HG03060 (cell line): ENCODE results near the gene FAM162B.
"Not testable (repeated sequence)": the region's sequence is repeated elsewhere in the genome, so short reads cannot be mapped to it uniquely, and the experiment has no call there.

Experiments used
- ATAC-seq: cut with Tn5 transposase; IDR thresholded peaks from one replicate; pipeline ENCODE4 v1.9.1; 2021; ENCODE audit warnings: low read depth, moderate number of reproducible peaks; ENCODE audit not compliant: unreplicated experiment

Gene FAM162B

GRCh38 chr6:116764961-116765841 lies at the start of gene FAM162B:
Gene FAM162B, minus strand, starts transcription at chr6:116765719. Its CDS starts 143 bp downstream, at chr6:116765576.
- ATAC-seq = no peak

- no peak for ATAC-seq
Measured at GRCh38 chr6:116812051-116812650, 46.6 kb upstream of the FAM162B start.

- no peak for ATAC-seq
Measured at GRCh38 chr6:116801971-116802370, 36.5 kb upstream of the FAM162B start.

GRCh38 chr6:116799945-116800344 lies 34.4 kb upstream of the FAM162B start:
- ATAC-seq = no peak

GRCh38 chr6:116797585-116797984 lies 32.1 kb upstream of the FAM162B start:
- no peak for ATAC-seq

- no peak for ATAC-seq
Measured at GRCh38 chr6:116793224-116793623, 27.7 kb upstream of the FAM162B start.

- ATAC-seq = no peak
Measured at GRCh38 chr6:116783852-116784251, 18.3 kb upstream of the FAM162B start.

- ATAC-seq = no peak
Measured at GRCh38 chr6:116779573-116780164, 14.2 kb upstream of the FAM162B start.

GRCh38 chr6:116773886-116774285 lies 8.4 kb upstream of the FAM162B start:
- ATAC-seq = no peak

GRCh38 chr6:116772450-116772849 lies 6.9 kb upstream of the FAM162B start:
- ATAC-seq = no peak

- no peak for ATAC-seq
Measured at GRCh38 chr6:116767715-116768114, 2.2 kb upstream of the FAM162B start.

GRCh38 chr6:116766506-116767176 lies 1.1 kb upstream of the FAM162B start:
- no peak for ATAC-seq

GRCh38 chr6:116764629-116764960 lies 924 bp downstream of the FAM162B start:
- ATAC-seq = no peak

- ATAC-seq = no peak
Measured at GRCh38 chr6:116763906-116764628, 1.5 kb downstream of the FAM162B start.

- no peak for ATAC-seq
Measured at GRCh38 chr6:116763048-116763447, 2.5 kb downstream of the FAM162B start.

GRCh38 chr6:116762235-116762634 lies 3.3 kb downstream of the FAM162B start:
- ATAC-seq = no peak

GRCh38 chr6:116761779-116762178 lies 3.7 kb downstream of the FAM162B start:
- ATAC-seq = no peak

- ATAC-seq = no peak
Measured at GRCh38 chr6:116745176-116745575, 20.3 kb downstream of the FAM162B start.

- no peak for ATAC-seq
Measured at GRCh38 chr6:116741571-116741970, 23.9 kb downstream of the FAM162B start.

GRCh38 chr6:116740486-116740885 lies 25.0 kb downstream of the FAM162B start:
- ATAC-seq = not testable (repeated sequence)
